Fibroblast of lung (primary cell): ENCODE data around the gene EXTL1.

Source experiments
- CTCF ChIP-seq, 2 donors: IDR thresholded peaks in 1 of 2; conservative IDR thresholded peaks in 1 of 2; 1 replicate in 1 of 2; 2 replicates in 1 of 2; pipeline ENCODE4 v1.5.1; 2011 to 2012; ENCODE audit warnings: low read length in 2 of 2, control low read depth in 1 of 2, inconsistent platforms in 1 of 2, low read depth in 1 of 2, mild to moderate bottlenecking in 1 of 2
- EZH2 ChIP-seq: IDR thresholded peaks from 2 replicates; pipeline ENCODE4 v1.5.1; 2012; ENCODE audit warnings: low read length, control low read depth, mild to moderate bottlenecking; ENCODE audit errors: missing control alignments

GRCh38 chr1:26029864-26030481, 8.4 kb downstream of the EXTL1 start:
- TF ChIP-seq CTCF (conservative IDR thresholded peaks at IDR 0.05 in 1 of 2, IDR thresholded peaks at IDR 0.05 in 1 of 2; ENCODE audit: low read depth in 1 of 2, low read length in 2 of 2) (peak in 1 of 2 donors; percentile 10), EZH2 (no peak)
